ENCODE results near the gene BBS9. TPM values are rescaled to one million over a fixed set of nuclear protein-coding genes. Genes with fewer than 3 reads are reported as not detected.
"Not testable (repeated sequence)": the region's sequence is repeated elsewhere in the genome, so short reads cannot be mapped to it uniquely, and the experiment has no call there.

Gene BBS9
- polyA plus RNA-seq = 10 to 100 TPM in 1 of 3 donors, 1 to 10 TPM in 2; 2.7 to 10.6 (median 4.8) TPM

DNA sequence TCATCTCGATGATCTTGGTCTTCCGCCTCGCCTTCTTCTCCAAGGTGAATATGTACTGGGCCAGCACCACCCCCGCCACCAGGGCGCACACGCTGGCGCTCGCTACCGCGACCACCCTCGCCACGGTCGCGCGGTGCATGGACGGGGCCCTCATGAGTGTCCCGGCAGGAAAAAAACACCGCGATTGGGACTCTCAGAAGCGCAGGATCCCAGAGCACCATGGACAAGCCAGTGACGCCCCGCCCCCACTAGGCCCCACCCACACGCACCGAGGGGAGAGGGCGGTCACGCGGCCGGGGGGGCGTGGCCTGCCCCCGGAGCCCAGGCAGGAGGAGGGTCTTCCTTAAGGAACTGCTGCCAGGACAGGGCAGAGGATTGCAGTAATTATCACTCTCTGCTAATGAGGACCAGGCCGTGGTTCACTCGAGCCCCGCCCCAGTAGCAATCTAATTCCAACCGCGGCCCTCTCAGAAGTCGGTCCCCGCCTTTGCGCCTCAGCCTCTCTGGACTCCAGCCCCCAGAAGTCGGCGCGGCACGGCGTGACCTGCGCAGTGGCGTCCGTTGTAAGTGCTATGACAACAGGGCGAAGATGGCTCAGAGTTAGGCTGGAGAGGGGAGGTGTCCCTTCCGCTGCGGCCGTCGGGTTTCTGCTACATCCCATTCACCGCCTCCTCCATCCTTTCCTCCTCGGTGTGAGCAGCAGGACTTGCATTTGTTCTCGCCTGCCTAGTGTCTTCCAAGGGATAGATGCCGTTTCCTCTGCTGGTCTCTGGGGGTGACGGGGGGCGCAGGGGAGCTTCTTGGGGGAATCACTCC lies at the start of gene BBS9:
BBS9 (plus strand) TSS at position 575 of the 816 bp plus-strand sequence. CDS start 16,689 bp downstream, outside the sequence.
- H3K27ac ChIP-seq (ENCODE audit: low read depth, low read length) = no peak within 1 kb of the TSS
- WGBS, 3 donors = 0 to 1% (median 0%) methylated on average over 53 to 57 of the region's 57 CpGs

DNA sequence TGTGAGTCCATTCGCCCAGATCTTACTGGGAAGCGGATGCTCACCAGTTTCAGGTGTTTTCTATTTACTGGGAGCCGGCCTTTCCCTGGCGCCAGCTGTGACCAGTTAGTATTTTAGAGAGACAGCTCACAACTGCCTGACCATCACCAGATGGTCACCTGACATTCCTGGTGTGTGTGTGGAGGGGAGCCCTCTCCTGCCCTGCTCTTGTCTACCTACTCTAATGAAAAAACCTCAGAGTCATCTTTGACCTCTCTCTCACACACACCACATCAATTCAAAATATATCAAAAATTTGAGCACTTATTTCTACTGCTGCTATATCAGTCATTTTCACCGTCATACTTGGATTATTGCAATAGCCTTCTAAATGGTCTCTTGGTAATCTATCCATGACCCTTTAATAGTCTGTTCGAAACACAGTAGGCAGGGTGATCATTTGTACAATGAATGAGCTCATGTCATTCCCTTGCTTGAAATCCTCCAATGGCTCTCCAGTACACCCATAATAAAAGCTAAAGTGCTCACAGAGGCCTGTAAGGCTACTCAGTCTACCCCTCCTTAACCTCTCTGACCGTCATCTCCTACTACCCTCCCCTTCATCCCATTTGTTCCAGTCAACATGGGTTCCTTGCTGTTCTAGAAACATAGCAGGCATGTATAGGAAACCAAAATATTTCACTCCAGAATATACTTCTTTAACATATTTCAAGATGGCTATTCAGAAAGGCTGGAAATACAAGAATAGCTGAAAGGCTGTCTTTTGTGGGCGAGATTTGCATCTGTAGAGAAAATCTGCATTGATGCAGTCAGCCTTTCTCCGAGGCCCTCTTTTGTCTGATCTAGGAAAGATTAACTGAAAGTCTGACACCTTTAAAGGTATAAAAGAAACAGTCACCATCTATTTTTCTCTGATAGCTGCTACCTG lies 49.3 kb upstream of the BBS9 start:
- WGBS, 3 donors = 80 to 90% (median 87%) methylated on average over 9 of the region's 9 CpGs

DNA sequence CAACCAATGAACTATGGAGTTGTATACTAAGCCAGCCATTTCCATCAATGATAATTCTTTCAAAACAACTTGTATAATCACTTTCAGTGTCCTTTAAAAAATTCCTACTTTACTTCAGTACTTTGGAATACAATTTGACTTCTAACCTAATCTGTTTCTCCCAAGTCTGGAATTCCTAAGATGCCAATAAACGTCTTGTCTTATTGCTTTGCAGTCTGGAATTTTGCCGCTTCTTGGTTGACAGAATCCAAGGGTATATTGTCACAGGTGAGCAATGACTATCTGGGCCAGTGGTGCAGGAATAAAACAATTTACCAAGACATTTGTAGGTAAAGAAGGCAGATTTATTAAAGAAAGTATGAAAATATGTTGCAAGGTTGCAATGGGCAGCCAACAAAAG lies 42.0 kb upstream of the BBS9 start:
- WGBS, 3 donors = 24 to 84% (median 26%) methylated on average over 2 of the region's 2 CpGs
- no peak overlapping the region for H3K27ac ChIP-seq (ENCODE audit: low read depth, low read length)

More for the DNA sequence above, 49.3 kb upstream of the BBS9 start:
- no peak overlapping the region for H3K27ac ChIP-seq (ENCODE audit: low read depth, low read length)

DNA sequence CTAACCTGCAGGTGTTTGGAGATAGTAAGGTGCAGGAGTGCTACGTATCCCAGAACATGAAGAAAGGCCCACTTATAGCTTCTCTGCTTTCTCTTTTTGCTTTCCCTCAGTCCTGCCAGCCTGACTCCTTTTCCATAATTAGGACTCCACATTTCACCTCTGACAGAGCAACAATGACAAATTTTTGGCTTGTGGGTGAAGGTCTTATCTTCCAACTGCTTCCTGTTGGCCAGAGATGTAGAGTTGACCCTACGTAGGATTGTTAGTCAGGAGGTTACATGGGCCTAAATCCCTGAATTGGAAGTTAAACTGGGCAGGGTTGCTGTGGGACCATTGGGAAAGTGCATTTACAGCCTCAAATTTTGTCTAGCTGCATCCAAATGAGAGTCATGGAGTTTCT lies 41.5 kb upstream of the BBS9 start:
- no peak overlapping the region for H3K27ac ChIP-seq (ENCODE audit: low read depth, low read length)
- 70 to 84% (median 82%) methylated on average over 2 of the region's 2 CpGs for WGBS, 3 donors

DNA sequence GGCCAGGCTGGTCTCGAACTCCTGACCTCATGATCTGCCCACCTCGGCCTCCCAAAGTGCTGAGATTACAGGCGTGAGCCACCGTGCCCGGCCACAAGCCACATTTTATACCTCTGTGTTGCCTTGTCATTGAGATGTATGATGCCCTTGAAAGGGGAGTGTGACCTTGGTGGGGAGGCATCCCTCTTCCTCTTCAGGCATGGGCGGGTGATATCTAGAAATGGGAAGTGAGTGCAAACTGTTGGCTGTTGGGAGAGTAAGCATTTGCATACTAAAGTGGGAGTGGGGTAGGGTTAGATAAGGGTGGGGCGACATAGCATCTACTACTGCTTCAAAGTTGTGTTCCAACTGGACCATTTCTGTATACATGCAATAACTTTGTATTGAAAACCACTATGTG lies 40.2 kb upstream of the BBS9 start:
- 89 to 90% (median 90%) methylated on average over 7 of the region's 7 CpGs for WGBS, 3 donors

DNA sequence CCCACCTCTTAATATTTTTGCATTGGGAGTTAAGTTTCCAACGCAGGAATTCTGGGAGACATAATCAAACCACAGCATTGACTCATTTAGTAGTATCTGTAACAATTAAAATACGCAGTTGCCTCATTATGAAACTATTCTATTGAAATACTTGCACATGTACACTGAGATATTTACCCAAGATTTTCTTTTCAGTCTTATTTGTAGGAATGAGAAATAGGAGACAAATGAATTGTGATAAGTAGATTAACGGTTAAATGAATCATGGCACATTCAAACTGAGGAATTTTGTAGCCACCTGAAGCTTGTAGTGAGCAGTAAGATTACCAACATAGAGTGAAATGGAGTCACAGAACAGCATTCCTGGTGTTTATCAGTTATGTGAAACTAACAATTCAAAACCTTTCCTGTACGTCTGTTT lies 38.2 kb upstream of the BBS9 start:
- 84 to 88% (median 85%) methylated on average over 4 of the region's 4 CpGs for WGBS, 3 donors
- no peak overlapping the region for H3K27ac ChIP-seq (ENCODE audit: low read depth, low read length)

More for the DNA sequence above, 40.2 kb upstream of the BBS9 start:
- no peak overlapping the region for H3K27ac ChIP-seq (ENCODE audit: low read depth, low read length)

DNA sequence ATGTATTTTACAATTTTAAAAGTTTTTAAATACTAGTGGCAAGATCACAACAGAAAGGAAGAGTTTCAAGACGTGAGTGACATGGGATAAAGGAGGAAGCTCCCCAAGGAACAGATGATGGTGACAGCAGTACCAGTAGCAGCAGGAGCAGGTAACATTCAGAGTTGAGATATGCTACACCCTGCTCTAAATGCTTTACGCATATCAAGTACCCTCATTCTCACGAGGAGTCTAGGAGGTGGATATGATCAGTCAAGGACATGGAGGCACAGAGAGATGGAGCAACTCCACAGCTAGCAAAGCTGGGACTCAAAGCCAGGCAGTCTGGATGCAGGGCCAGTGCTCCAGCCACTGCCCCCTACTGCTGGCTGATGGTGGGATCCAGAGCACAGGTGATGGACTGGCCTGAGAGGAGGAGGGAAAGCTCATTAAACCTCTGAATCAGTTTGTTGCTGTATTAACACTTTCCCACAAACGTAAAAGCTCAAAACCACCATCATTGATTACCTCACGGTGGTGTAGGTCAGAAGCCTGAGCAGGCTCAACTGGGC lies 37.6 kb upstream of the BBS9 start:
- WGBS, 3 donors = 83 to 90% (median 84%) methylated on average over 5 of the region's 5 CpGs
- no peak overlapping the region for H3K27ac ChIP-seq (ENCODE audit: low read depth, low read length)

DNA sequence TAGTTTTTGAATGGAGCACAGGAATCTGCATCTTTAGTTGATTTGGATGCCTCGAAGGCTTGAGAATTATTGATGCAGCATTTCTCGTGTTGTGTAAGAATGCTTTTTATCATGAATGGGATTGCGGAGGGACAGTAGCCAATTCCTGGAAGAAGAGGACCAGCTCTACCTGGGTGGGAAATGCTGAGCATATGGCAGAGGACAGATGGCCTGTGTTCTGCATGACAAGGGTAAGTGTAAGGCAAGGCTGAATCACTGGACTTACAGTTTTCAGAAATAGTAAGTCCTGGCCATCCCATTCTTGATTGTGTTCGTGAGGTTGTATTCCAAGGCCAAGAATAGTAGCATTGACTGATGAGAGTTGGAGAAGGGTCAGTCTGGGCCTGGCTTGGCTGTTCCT lies 36.1 kb upstream of the BBS9 start:
- H3K27ac ChIP-seq (ENCODE audit: low read depth, low read length) = no peak overlapping the region
- 82 to 86% (median 85%) methylated on average over 4 of the region's 4 CpGs for WGBS, 3 donors

DNA sequence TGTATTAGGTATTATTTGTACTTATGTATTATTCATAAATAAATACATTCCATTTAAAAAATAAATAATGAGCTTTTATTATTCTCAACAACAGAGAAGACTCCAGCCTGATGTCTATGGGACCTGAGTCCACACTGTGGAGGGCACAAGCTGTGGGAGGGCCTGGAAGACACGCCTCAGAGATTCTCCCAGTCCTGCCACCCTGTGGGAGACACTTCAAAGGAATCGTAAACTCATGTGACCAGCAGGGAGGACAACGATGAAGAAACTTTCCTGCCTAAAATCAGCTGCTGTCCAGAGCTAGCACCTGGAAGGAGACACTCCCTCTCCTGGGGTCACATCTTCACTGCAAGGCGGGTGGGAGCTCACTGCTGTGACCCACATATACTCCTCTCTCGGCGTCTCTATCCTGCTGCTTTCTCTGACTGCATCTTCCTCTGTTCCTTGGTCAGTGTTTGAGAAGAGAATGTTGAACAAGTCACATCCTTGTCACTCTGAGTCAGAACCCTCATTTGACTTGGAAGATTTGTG lies 34.6 kb upstream of the BBS9 start:
- WGBS, 3 donors = 79 to 86% (median 83%) methylated on average over 5 to 6 of the region's 6 CpGs
- H3K27ac ChIP-seq (ENCODE audit: low read depth, low read length) = not testable (repeated sequence)

DNA sequence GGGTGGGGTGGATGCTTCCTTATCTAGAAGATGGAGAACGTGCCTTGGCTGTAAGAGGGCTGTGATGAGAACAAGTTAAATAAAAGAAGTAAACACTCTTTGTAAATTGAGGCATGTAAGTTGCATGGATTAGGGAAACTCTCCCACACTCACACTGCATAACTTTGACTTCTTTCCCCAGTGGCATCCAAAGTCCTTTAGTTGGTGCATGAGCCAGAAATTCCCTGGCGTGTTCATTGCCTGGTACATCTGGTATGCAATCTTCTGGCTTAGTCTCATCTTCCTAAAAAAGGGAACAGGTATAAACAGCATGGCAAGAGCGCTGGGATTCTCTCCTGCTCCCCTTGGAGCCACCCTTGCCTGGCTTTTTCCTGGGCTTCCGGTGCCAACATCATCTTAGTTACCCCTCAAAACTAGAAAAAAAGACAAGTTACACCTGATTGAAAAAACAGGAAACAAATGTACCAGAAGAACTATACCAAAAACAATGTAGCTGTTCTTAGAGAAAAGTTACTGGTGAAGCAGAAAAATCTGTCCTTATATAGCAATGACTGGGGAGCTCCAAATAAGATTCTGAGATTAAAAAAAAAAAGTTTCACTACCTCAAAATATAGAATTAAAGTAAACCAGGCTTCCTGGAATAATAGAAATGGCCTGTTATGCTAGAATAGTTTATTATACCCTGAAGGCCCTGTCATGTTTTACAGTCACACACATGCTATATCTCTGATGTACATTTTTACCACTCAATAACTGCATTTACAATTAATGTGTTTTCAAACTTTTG lies 30.0 kb upstream of the BBS9 start:
- 66 to 92% (median 70%) methylated on average over 4 of the region's 4 CpGs for WGBS, 3 donors
- no peak overlapping the region for H3K27ac ChIP-seq (ENCODE audit: low read depth, low read length)

DNA sequence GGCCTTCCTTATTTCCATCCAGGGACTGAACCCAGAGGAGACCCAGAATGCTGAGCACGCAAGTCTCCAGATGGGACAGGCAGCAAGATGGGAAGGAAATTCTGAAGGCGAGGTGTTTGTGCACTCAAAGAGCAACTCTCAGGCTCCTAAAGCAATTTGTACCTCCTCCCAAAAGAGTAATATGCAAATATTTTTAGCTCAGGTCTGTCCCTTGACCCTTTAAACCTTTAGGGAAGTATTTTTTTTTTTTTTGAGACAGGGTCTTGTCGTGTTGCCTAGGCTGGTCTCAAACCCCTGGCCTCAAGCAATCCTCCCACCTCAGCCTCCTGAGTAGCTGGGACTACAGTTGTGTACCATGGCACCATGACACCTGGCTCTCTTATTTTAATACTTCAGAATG lies 28.6 kb upstream of the BBS9 start:
- 80 to 85% (median 82%) methylated on average over 3 of the region's 3 CpGs for WGBS, 3 donors
- no peak overlapping the region for H3K27ac ChIP-seq (ENCODE audit: low read depth, low read length)

DNA sequence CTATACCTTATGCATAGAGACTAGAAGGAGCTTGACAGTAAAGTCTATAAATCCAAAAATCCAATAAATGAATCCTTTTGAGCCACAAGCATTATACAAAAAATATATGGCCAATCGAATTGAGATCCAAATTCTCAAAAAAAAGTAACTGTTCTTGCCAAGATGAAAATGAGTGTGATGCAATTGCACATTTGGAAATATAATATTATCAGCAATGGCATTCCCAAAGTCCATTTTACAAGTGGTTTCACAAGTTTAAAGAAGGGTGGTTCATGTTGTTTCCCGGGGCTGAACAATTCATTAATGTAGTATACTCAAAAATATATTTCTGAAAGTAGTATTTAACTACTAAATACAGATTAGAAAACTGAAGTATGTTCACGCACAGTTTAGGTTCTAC lies 27.5 kb upstream of the BBS9 start:
- no peak overlapping the region for H3K27ac ChIP-seq (ENCODE audit: low read depth, low read length)
- 77 to 87% (median 79%) methylated on average over 3 of the region's 3 CpGs for WGBS, 3 donors

DNA sequence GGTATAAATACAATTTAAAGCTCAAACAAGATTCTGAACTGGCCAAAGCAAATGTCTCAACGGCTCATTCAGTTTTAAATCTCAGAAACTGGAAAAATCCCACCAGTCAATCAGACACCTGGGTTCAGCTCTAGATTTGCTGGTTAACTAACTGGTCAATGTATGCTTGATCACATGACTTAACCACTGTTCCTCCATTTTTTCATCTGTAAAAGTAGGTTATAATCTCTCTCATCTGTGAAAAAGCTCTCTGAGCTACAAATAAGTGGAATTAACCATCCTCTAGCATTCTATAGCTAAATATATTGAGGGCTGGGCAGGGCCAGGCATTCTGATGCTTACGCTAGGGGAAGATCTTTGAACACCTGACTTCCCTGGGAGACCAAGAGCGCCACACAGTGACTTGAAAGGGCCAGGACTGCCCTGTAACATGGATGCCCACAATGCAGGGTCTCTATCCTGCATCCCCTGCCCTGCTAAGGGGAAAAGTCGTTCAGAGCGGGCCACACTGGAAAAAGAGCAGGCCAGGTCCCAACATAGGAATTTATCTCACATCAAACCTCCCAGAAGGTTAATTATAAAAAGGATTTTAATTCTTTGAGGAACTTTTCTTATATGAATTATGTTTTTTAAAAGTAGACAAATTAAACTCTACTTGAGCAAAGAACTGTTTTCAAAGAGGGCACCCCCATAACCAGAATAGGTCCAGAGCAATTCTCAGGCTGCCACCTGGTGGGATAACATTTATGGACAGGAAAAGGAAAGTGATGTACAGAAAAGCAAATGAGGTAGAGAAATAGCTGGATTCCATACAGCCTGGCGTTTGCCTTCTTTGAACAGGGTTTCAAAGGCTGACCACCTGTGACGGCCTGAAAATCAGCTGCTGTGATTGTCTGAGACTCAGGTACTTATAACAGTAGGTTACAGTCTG lies 22.0 kb upstream of the BBS9 start:
- 38 to 51% (median 47%) methylated on average over 7 of the region's 7 CpGs for WGBS, 3 donors
- no peak overlapping the region for H3K27ac ChIP-seq (ENCODE audit: low read depth, low read length)

DNA sequence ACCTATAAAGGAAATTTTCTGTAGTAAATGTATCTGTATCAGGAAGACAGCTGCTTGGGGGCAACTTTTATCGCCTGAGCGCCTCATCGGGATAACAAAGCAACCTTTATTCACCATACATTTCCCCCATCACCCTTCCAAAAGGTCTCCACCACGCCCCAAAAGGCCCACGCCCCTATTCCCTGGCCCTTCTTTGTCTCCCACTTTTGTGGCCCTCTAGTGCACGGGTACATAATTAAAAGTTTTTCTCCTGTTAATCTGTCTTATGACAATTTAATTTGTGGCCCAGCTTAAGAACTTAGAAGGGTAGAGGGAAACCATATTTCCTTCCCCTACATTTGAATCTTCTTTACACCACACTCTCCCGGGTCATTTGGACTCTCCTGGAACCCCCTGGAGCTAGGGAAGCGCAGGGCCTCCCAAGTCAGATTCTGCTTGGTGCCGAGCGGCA lies 20.8 kb upstream of the BBS9 start:
- WGBS, 3 donors = 0 to 1% (median 1%) methylated on average over 10 of the region's 10 CpGs
- no peak overlapping the region for H3K27ac ChIP-seq (ENCODE audit: low read depth, low read length)

DNA sequence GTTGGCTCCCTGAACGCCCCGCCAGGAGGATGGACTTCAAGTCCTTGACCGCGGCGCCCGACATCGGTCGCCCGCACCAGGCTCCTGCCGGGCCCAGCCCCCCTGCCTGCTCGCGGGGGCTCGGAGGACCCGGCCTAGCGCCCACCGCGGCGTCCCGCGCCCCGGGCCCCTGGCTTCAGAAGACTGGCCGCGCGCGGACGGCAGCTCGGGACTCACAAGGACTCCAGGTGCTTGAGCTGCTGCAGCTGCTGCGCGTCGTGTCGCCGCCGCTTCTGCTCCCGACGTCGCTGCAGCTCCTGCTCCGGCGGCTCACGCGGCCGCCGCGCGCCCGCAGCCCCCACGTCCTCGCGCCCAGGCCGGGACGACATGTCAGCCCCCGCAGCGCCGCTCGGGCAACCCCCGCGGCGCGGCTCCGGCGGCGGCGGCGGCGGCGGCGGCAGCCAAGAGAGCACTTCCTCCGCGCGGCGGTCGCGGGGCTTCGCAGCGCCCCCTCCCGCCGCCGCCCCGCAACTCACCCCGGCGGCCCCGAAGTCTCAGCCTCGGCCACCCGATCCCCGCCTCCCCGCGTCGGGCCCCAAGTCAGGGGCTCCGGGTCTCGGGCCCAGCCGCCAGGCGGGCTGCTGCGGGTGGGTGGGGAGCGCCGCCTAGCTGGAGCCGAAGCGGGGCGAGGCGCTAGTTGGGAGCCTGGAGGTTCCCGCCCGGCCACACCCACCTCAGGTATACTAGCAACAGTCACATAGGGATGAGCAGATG lies 20.2 kb upstream of the BBS9 start, which contains the start of gene RP9:
RP9 (minus strand) TSS at position 400 of the 753 bp plus-strand sequence; CDS start at position 368, 32 bp downstream.
- H3K27ac ChIP-seq (ENCODE audit: low read depth, low read length) = no peak within 1 kb of the TSS
- 1% methylated on average over 80 to 100 of the region's 100 CpGs for WGBS, 3 donors

DNA sequence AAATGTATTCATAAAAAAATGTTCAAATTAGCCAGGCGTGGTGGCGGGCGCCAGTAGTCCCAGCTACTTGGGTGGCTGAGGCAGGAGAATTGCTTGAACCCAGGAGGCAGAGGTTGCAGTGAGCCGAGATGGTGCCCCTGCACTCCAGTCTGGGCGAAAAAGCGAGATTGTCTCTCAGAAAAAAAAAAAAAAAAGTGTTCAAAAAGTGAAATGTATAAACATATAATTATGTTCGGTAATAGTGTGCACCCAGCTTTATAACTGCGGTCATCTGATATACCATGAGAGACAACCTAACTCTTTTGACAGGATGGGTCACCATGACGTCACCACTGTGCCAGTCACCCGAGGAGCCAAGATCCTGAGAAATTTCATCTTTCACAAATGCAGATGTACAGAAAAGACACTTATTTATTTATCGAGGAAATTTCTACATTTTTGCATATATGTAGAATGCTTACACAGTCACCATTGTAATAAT lies 19.6 kb upstream of the BBS9 start:
- WGBS, 3 donors = 18 to 29% (median 19%) methylated on average over 11 of the region's 11 CpGs
- no peak overlapping the region for H3K27ac ChIP-seq (ENCODE audit: low read depth, low read length)

Measured in adipose tissue (tissue), 3 donors.